Nephron progenitor cell (in vitro differentiated cells): Measurements from ENCODE around the gene DNAI2.
A peak's percentile ranks its signal among the peaks of the same experiment; 100 is the strongest.
"Not testable (repeated sequence)": the region's sequence is repeated elsewhere in the genome, so short reads cannot be mapped to it uniquely, and the experiment has no call there.

Experiments used
- DNase-seq: peaks from one replicate; pipeline ENCODE4 v3.0.0; 2021
- H3K27ac Mint-ChIP-seq: 2 replicates; pipeline ENCODE4 v1.8.0; 2021; ENCODE audit warnings: mild to moderate bottlenecking, moderate library complexity, mixed read lengths
- H3K27me3 Mint-ChIP-seq: 2 replicates; pipeline ENCODE4 v1.8.0; 2021; ENCODE audit warnings: mild to moderate bottlenecking, low read depth, mixed read lengths; ENCODE audit not compliant: poor library complexity
- H3K36me3 Mint-ChIP-seq: 2 replicates; pipeline ENCODE4 v1.8.0; 2021; ENCODE audit warnings: low read depth, mixed read lengths
- H3K4me1 Mint-ChIP-seq: 2 replicates; pipeline ENCODE4 v1.8.0; 2021; ENCODE audit warnings: mixed read lengths
- H3K4me3 Mint-ChIP-seq: 2 replicates; pipeline ENCODE4 v1.8.0; 2021; ENCODE audit warnings: mild to moderate bottlenecking, moderate library complexity, mixed read lengths
- H3K9me3 Mint-ChIP-seq: 2 replicates; pipeline ENCODE4 v1.8.0; 2021; ENCODE audit warnings: mild to moderate bottlenecking, moderate library complexity, mixed read lengths
- TF ChIP-seq, protein P1 (sequence below): fragments of 200-600 bp; sonication (generic); IDR thresholded peaks from 2 replicates; pipeline ENCODE4 v1.5.0; 2021; ENCODE audit warnings: antibody characterized with exemption

Gene DNAI2

GRCh38 chr17:74272731-74273201, 1.3 kb upstream of the DNAI2 start:
- TF ChIP-seq, protein P1, sequence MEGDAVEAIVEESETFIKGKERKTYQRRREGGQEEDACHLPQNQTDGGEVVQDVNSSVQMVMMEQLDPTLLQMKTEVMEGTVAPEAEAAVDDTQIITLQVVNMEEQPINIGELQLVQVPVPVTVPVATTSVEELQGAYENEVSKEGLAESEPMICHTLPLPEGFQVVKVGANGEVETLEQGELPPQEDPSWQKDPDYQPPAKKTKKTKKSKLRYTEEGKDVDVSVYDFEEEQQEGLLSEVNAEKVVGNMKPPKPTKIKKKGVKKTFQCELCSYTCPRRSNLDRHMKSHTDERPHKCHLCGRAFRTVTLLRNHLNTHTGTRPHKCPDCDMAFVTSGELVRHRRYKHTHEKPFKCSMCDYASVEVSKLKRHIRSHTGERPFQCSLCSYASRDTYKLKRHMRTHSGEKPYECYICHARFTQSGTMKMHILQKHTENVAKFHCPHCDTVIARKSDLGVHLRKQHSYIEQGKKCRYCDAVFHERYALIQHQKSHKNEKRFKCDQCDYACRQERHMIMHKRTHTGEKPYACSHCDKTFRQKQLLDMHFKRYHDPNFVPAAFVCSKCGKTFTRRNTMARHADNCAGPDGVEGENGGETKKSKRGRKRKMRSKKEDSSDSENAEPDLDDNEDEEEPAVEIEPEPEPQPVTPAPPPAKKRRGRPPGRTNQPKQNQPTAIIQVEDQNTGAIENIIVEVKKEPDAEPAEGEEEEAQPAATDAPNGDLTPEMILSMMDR: no peak
- Mint-ChIP-seq H3K27me3 (peaks cover 49% of the 10 kb centered on the region), H3K27ac (no peak overlapping the region), H3K4me3 (peak overlapping the region; percentile 14), H3K36me3 (no peaks in the 10 kb centered on the region), H3K9me3 (no peaks in the 10 kb centered on the region), H3K4me1 (peaks cover 73% of the 10 kb centered on the region)
- no peak for DNase-seq

DNA sequence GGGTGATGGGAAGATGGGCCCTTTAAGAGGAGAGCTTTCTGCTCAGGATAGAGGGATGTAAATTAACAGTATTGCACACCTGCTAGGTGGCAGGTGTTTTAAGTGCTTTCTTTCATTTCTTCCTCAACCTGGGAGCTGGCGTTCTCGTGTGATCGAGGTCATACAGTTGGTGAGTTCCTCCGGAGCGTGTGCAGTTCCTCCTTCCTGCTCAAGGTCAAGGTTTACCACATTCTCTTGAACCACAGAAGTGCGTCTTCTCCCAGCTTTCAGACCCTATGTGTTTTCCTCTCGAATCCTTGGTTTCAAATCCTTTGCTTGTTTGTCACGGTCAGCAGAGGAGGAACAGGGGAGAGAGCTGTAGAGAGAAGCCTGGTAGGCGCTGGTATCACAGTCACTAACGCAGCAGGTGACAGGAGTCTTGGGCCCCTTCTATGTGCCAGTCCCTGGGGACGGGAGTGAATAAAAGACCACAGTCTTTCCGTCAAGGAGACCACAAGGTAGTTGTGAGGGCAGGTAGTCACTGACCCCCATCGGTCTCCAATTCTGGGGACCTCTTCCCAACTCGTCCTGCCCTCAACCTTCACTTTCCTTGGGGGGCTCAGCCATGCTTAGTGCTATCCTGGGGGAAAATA, 791 bp downstream of the DNAI2 start:
- Mint-ChIP-seq H3K4me3 (no peak overlapping the region), H3K9me3 (no peaks in the 10 kb centered on the region), H3K36me3 (no peaks in the 10 kb centered on the region), H3K4me1 (peaks cover 63% of the 10 kb centered on the region), H3K27ac (no peak overlapping the region), H3K27me3 (peaks cover 49% of the 10 kb centered on the region)
- TF ChIP-seq, protein P1: no peak
- DNase-seq: no peak

GRCh38 chr17:74276051-74276476, 2.0 kb downstream of the DNAI2 start:
- DNase-seq: no peak
- Mint-ChIP-seq H3K36me3 (no peaks in the 10 kb centered on the region), H3K27me3 (peaks cover 55% of the 10 kb centered on the region), H3K9me3 (no peaks in the 10 kb centered on the region), H3K4me1 (peaks cover 65% of the 10 kb centered on the region), H3K4me3 (no peak overlapping the region), H3K27ac (peak overlapping the region; percentile 47)
- TF ChIP-seq, protein P1: no peak

- DNase-seq: no peak
- Mint-ChIP-seq H3K4me3 (no peak overlapping the region), H3K27me3 (peaks cover 52% of the 10 kb centered on the region), H3K36me3 (no peaks in the 10 kb centered on the region), H3K4me1 (peaks cover 59% of the 10 kb centered on the region), H3K9me3 (no peaks in the 10 kb centered on the region), H3K27ac (peak overlapping the region; percentile 47)
- TF ChIP-seq, protein P1: no peak
Measured at GRCh38 chr17:74276541-74277009, 2.5 kb downstream of the DNAI2 start.

DNA sequence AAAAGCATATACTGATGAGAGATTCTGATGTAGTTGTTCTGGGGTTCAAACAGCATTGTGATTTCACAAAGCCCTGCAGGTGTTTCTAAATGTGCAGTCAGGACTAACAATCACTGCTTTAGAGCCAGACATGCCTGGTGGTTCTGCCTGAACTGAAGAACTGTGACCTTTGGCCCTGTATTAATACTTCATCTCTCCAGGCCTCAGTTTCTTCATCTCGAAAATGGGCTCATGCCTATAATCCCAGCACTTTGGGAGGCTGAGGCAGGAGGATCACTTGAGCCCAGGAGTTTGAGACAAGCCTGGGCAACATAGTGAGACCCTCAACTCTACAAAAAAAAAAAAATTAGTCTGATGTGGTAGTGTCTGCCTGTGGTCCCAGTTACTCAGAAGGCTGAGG, 3.9 kb downstream of the DNAI2 start:
- Mint-ChIP-seq H3K4me3 (no peak overlapping the region), H3K27ac (no peak overlapping the region), H3K4me1 (peaks cover 46% of the 10 kb centered on the region), H3K36me3 (no peaks in the 10 kb centered on the region), H3K27me3 (peaks cover 41% of the 10 kb centered on the region), H3K9me3 (no peaks in the 10 kb centered on the region)
- TF ChIP-seq, protein P1: no peak
- DNase-seq: no peak

- not testable (repeated sequence) for H3K36me3 Mint-ChIP-seq, H3K4me3 Mint-ChIP-seq, H3K27ac Mint-ChIP-seq, DNase-seq, H3K9me3 Mint-ChIP-seq
- Mint-ChIP-seq H3K27me3 (peaks cover 31% of the 10 kb centered on the region), H3K4me1 (peaks cover 30% of the 10 kb centered on the region)
Measured at GRCh38 chr17:74279617-74280016, 5.6 kb downstream of the DNAI2 start.
